GM21737 (cell line): ENCODE results near the gene CYBRD1.
"Not testable (repeated sequence)": the region's sequence is repeated elsewhere in the genome, so short reads cannot be mapped to it uniquely, and the experiment has no call there.

ENCODE experiments used
- ATAC-seq: cut with Tn5 transposase; IDR thresholded peaks from one replicate; pipeline ENCODE4 v1.9.1; 2021; ENCODE audit warnings: mild to moderate bottlenecking, moderate library complexity; ENCODE audit not compliant: unreplicated experiment

CYBRD1 gene

GRCh38 chr2:171514908-171515582, 7.2 kb upstream of the CYBRD1 start:
- no peak for ATAC-seq

GRCh38 chr2:171515672-171516298, 6.5 kb upstream of the CYBRD1 start:
- ATAC-seq, result no peak

GRCh38 chr2:171516793-171517192, 5.5 kb upstream of the CYBRD1 start:
- ATAC-seq, result no peak

GRCh38 chr2:171520471-171520870, 1.8 kb upstream of the CYBRD1 start:
- ATAC-seq, result no peak

GRCh38 chr2:171521361-171522051, 768 bp upstream of the CYBRD1 start:
- ATAC-seq, result no peak

GRCh38 chr2:171522788-171523087, 464 bp downstream of the CYBRD1 start:
- no peak for ATAC-seq

- no peak for ATAC-seq
Observed at GRCh38 chr2:171523088-171524017, 1.1 kb downstream of the CYBRD1 start.

- no peak for ATAC-seq
Observed at GRCh38 chr2:171524018-171524401, 1.7 kb downstream of the CYBRD1 start.

- no peak for ATAC-seq
Observed at GRCh38 chr2:171529914-171530313, 7.6 kb downstream of the CYBRD1 start.

GRCh38 chr2:171530378-171530777, 8.1 kb downstream of the CYBRD1 start:
- ATAC-seq, result no peak

GRCh38 chr2:171530859-171531258, 8.6 kb downstream of the CYBRD1 start:
- not testable (repeated sequence) for ATAC-seq

- ATAC-seq, result no peak
Observed at GRCh38 chr2:171531291-171531690, 9.0 kb downstream of the CYBRD1 start.

- no peak for ATAC-seq
Observed at GRCh38 chr2:171531836-171532450, 9.7 kb downstream of the CYBRD1 start.

GRCh38 chr2:171533331-171533730, 11.1 kb downstream of the CYBRD1 start:
- no peak for ATAC-seq

- not testable (repeated sequence) for ATAC-seq
Observed at GRCh38 chr2:171535528-171535927, 13.3 kb downstream of the CYBRD1 start.

GRCh38 chr2:171540437-171540836, 18.2 kb downstream of the CYBRD1 start:
- ATAC-seq, result no peak

GRCh38 chr2:171541202-171541887, 19.1 kb downstream of the CYBRD1 start:
- no peak for ATAC-seq

GRCh38 chr2:171545086-171545485, 22.8 kb downstream of the CYBRD1 start:
- ATAC-seq, result no peak

GRCh38 chr2:171547256-171547655, 25.0 kb downstream of the CYBRD1 start:
- no peak for ATAC-seq

- no peak for ATAC-seq
Observed at GRCh38 chr2:171547720-171548119, 25.4 kb downstream of the CYBRD1 start.
